ENCODE results near the gene NFATC2. TPM values are rescaled to one million over a fixed set of nuclear protein-coding genes. Genes with fewer than 3 reads are reported as not detected.

The NFATC2 gene
- total RNA-seq, 4 donors from 2014 or later = 5.3 to 22.5 (median 11.5) TPM

GRCh38 chr20:51337126-51337805 is 205.3 kb downstream of the NFATC2 start:
- intact Hi-C loops (cut with DNase I; ENCODE audit: low total_unique reads) (no loop called here), in situ Hi-C loops (cut with MboI; ENCODE audit: low pct_ligation_motif_present in 1 of 4, low pct_unique_long_range_greater_than_20kb in 1 of 4, low sequenced_read_pairs in 3 of 4) (no loop called here)
- WGBS, 2 donors (ENCODE audit: low coverage in 1 of 2) = 68 to 72% methylated on average over 3 of the region's 3 CpGs
- Histone ChIP-seq H3K9me3 (no peaks in the 10 kb centered on the region), H3K36me3 (no peaks in the 10 kb centered on the region), H3K4me3 (no peak overlapping the region), H3K27me3 (no peaks in the 10 kb centered on the region), H3K27ac (no peak overlapping the region), H3K4me1 (no peaks in the 10 kb centered on the region)
- DNase-seq = no peak
- TF ChIP-seq EP300 (IDR thresholded peaks at IDR 0.05; ENCODE audit: low read depth) = no peak
- no peak for TF ChIP-seq POLR2A (IDR thresholded peaks at IDR 0.05)

Small RNA genes within 50 kb of the gene (small RNA-seq; reads per million reads assigned to genes)
- 0 to 0.18 (median 0.07) reads per million in 4 donors for gene MIR3194

Other genes starting within 250 kb of the NFATC2 start
- 10 to 100 TPM; 66.3 to 93.0 (median 78.9) TPM for gene ATP9A, start 225.7 kb upstream of the NFATC2 start, total RNA-seq